Esophagus squamous epithelium (tissue), 5 donors: Measurements from ENCODE around the gene ANAPC16. TPM values are rescaled to one million over a fixed set of nuclear protein-coding genes. Genes with fewer than 3 reads are reported as not detected.
A peak's percentile ranks its signal among the peaks of the same experiment; 100 is the strongest.

Experiments used
- DNase-seq: peaks from one replicate; lab custom pipeline; 2025; lab: John Stamatoyannopoulos, UW
- H3K27ac ChIP-seq, 4 donors: fragments of 200-600 bp; sonication (generic); one replicate each; pipeline ENCODE4 v1.5.1; 2016 to 2019; ENCODE audit warnings: mild to moderate bottlenecking in 1 of 4
- H3K27me3 ChIP-seq, 4 donors: fragments of 200-600 bp; sonication (generic); 1 replicate in 3 of 4; 2 replicates in 1 of 4; pipeline versions ENCODE4 v1.5.1 to v1.6.0; 2017 to 2021; ENCODE audit warnings: antibody characterized with exemption in 1 of 4
- H3K36me3 ChIP-seq, 3 donors: fragments of 200-600 bp; sonication (generic); one replicate each; pipeline ENCODE4 v1.5.1; 2016 to 2019
- H3K4me1 ChIP-seq, 3 donors: fragments of 200-600 bp; sonication (generic); one replicate each; pipeline ENCODE4 v1.5.1; 2017 to 2019
- H3K4me3 ChIP-seq, 4 donors: fragments of 200-600 bp; sonication (generic); 1 replicate in 3 of 4; 2 replicates in 1 of 4; pipeline ENCODE4 v1.5.1; 2016 to 2019; ENCODE audit warnings: mild to moderate bottlenecking in 2 of 4, moderate library complexity in 1 of 4
- H3K9me3 ChIP-seq, 3 donors: fragments of 200-600 bp; sonication (generic); one replicate each; pipeline ENCODE4 v1.5.1; 2016 to 2019
- CTCF ChIP-seq, 6 experiments: fragments of 450-650 bp in 4 of 6; fragments of 200-600 bp in 2 of 6; sonication (generic) in 2 of 6; IDR thresholded peaks; one replicate each; pipeline ENCODE4 v1.5.1; 2016 to 2019; ENCODE audit warnings: antibody characterized with exemption in 6 of 6, mild to moderate bottlenecking in 4 of 6, moderate library complexity in 4 of 6
- POLR2A ChIP-seq, 4 donors: fragments of 450-650 bp; IDR thresholded peaks; one replicate each; pipeline ENCODE4 v1.6.1; 2017; ENCODE audit warnings: antibody characterized with exemption in 4 of 4, mild to moderate bottlenecking in 4 of 4, moderate library complexity in 3 of 4
- WGBS, 2 donors: methylation state at CpG; one replicate each; pipeline ENCODE4 v1.1.5; 2018; 5-methylcytosine and 5-hydroxymethylcytosine counted together
- intact Hi-C: fragments of 100-400 bp; cut with DNase I; formaldehyde crosslinking; loops from one replicate; pipeline ENCODE4 v1.15.0; 2022
- total RNA-seq, 4 donors: library from RNA; depleted of rRNA; stranded (reverse); fragments of >200 nt; gene quantifications; one replicate each; pipeline ENCODE4 v1.1.0, GENCODE V29; 2016
- donor health status: DM: yes; HTN: yes; CAD: no.

ANAPC16 gene
- total RNA-seq, 4 donors from 2014 or later = 34.2 to 104 (median 58.1) TPM

DNA sequence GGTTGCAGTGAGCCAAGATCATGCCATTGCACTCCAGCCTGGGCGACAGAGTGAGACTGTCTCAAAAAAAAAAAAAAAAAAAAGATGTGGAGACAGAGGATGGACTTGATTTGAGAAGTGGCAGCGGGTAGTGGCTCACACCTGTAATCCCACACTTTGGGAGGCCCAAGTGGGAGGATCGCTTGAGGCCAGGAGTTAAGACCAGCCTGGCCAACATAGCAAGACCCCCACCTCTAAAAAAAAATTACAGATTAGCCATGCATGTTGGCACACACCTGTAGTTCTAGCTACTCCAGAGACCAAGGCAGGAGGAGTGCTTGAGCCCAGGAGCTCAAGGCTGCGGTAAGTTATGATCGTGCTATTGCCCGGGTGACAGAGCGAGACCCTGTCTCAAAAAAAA is 24.6 kb downstream of the ANAPC16 start:
- no peak overlapping the region for H3K27ac ChIP-seq
- no peaks in the 10 kb centered on the region for H3K9me3 ChIP-seq
- WGBS, 2 donors = 96 to 98% methylated on average over 6 to 7 of the region's 7 CpGs
- H3K4me3 ChIP-seq = no peak overlapping the region
- TF ChIP-seq CTCF (IDR thresholded peaks at IDR 0.05) (no peak), POLR2A (IDR thresholded peaks at IDR 0.05) (no peak)
- no peaks in the 10 kb centered on the region for H3K27me3 ChIP-seq
- peaks cover 0 to 21% (median 2%) of the 10 kb centered on the region in 3 donors for H3K36me3 ChIP-seq
- intact Hi-C loops = loop anchor here (10.0 kb wide), 1 partner anchor 94 kb away; no protein-coding TSS in a partner anchor
- DNase-seq = no peak
- peaks cover 29 to 43% (median 36%) of the 10 kb centered on the region in 3 donors for H3K4me1 ChIP-seq

DNA sequence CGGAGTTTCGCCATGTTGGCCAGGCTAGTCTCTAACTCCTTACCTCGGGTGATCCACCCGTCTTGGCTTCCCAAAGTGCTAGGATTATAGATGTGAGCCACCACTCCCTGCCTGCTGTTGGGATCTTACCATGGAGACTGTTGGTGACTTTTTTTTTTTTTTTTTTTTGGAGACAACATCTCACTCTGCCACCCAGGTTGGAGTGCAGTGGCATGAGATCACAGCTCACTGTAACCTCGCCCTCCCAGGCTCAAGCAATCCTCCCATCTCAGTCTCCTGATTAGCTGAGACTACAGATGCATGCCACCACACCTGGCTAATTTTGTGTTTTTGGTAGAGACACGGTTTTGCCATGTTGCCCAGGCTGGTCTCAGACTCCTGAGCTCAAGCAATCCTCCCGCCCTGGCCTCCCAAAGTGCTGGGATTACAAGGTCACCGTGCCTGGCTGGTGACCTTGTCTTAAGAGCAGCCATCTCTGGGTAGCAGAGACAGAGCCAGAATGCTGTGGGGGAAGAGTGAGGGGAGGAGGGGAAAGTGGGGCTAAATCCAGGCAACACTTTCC is 26.0 kb downstream of the ANAPC16 start:
- Histone ChIP-seq H3K9me3 (no peaks in the 10 kb centered on the region), H3K27me3 (no peaks in the 10 kb centered on the region), H3K27ac (peak overlapping the region in 3 of 4 donors; percentile 89 to 96 (median 96)), H3K4me1 (peaks cover 39 to 57% (median 50%) of the 10 kb centered on the region in 3 donors), H3K4me3 (no peak overlapping the region), H3K36me3 (peaks cover 0 to 7% (median 0%) of the 10 kb centered on the region in 3 donors)
- TF ChIP-seq CTCF (IDR thresholded peaks at IDR 0.05) (no peak), POLR2A (IDR thresholded peaks at IDR 0.05) (no peak)
- 75 to 86% methylated on average over 5 to 6 of the region's 8 CpGs for WGBS, 2 donors
- intact Hi-C loops = loop anchor here (10.0 kb wide), 1 partner anchor 93 kb away; no protein-coding TSS in a partner anchor
- DNase-seq = no peak

- Histone ChIP-seq H3K4me3 (no peak overlapping the region), H3K27ac (peak overlapping the region; percentile 71 to 96 (median 92)), H3K4me1 (peaks cover 44 to 66% (median 59%) of the 10 kb centered on the region in 3 donors), H3K36me3 (no peaks in the 10 kb centered on the region), H3K27me3 (no peaks in the 10 kb centered on the region), H3K9me3 (no peaks in the 10 kb centered on the region)
- no peak for DNase-seq
- WGBS, 2 donors = 41 to 77% methylated on average over 4 of the region's 4 CpGs
- TF ChIP-seq CTCF (IDR thresholded peaks at IDR 0.05) (no peak), POLR2A (IDR thresholded peaks at IDR 0.05) (no peak)
- intact Hi-C loops = loop anchor here (10.0 kb wide), 1 partner anchor 92 kb away; no protein-coding TSS in a partner anchor
These were observed 26.9 kb downstream of the ANAPC16 start for GRCh38 chr10:72242675-72243074.

- no peaks in the 10 kb centered on the region for H3K9me3 ChIP-seq
- DNase-seq = no peak
- WGBS, 2 donors = 52 to 53% methylated on average over 11 of the region's 11 CpGs
- H3K4me1 ChIP-seq = peaks cover 56 to 79% (median 71%) of the 10 kb centered on the region in 3 donors
- no peaks in the 10 kb centered on the region for H3K27me3 ChIP-seq
- TF ChIP-seq CTCF (IDR thresholded peaks at IDR 0.05) (peak in 5 of 6 experiments; percentile 23 to 61 (median 41)), POLR2A (IDR thresholded peaks at IDR 0.05) (no peak)
- H3K36me3 ChIP-seq = no peaks in the 10 kb centered on the region
- no peak overlapping the region for H3K4me3 ChIP-seq
- intact Hi-C loops = loop anchor here (10.0 kb wide), 1 partner anchor 91 kb away; no protein-coding TSS in a partner anchor
- peak overlapping the region; percentile 71 to 96 (median 92) for H3K27ac ChIP-seq
These were observed 28.1 kb downstream of the ANAPC16 start for GRCh38 chr10:72243822-72244437.

DNA sequence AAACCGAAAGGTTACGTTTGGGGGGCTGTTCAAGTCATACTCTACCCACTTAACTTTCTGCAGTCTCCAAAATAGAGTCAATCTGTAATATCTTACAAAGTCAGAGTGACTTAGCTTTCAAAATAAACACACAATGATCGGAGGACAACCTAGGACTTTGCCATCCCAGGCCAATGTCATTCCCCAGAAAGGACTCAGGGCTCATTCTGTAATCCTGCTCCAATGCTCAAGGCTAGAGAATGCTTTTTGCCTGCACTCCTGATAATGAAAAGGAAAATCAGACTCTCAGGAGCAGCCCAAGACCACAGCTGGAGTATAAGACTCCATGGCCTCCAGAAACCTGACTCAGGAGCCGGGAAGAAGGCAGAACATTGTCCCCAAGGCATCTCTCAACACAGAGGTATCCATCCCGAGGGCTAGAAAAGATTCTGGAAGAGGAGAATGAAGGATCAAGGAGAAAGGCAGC is 28.8 kb downstream of the ANAPC16 start:
- intact Hi-C loops = loop anchor here (10.0 kb wide), 1 partner anchor 90 kb away; no protein-coding TSS in a partner anchor
- Histone ChIP-seq H3K4me3 (no peak overlapping the region), H3K9me3 (no peaks in the 10 kb centered on the region), H3K36me3 (no peaks in the 10 kb centered on the region), H3K4me1 (peaks cover 63 to 85% (median 78%) of the 10 kb centered on the region in 3 donors), H3K27ac (peak overlapping the region; percentile 71 to 96 (median 92)), H3K27me3 (no peaks in the 10 kb centered on the region)
- no peak for DNase-seq
- TF ChIP-seq POLR2A (IDR thresholded peaks at IDR 0.05) (no peak), CTCF (IDR thresholded peaks at IDR 0.05) (no peak)
- WGBS, 2 donors = 43 to 54% methylated on average over 5 of the region's 5 CpGs
